K562 (cell line): ENCODE measurements around the gene ANO7. TPM values are rescaled to one million over a fixed set of nuclear protein-coding genes. Genes with fewer than 3 reads are reported as not detected.

Experiments
- KDM4B ChIP-seq, 2 experiments: fragments of 450-650 bp in 1 of 2; sonication (generic) in 1 of 2; IDR thresholded peaks; 2 replicates each; pipeline ENCODE4 v1.6.1; 2016 to 2017; ENCODE audit warnings: borderline replicate concordance in 2 of 2, antibody characterized with exemption in 1 of 2, low read depth in 1 of 2, mild to moderate bottlenecking in 1 of 2
- PCBP1 ChIP-seq: fragments of 200-400 bp; formaldehyde crosslinking; IDR thresholded peaks from 2 replicates; pipeline ENCODE4 v1.6.1; 2018; ENCODE audit warnings: mild to moderate bottlenecking, low read depth, low read length; ENCODE audit not compliant: poor library complexity, severe bottlenecking
- TSC22D4 ChIP-seq: fragments of 450-650 bp; IDR thresholded peaks from 2 replicates; pipeline ENCODE4 v1.6.1; 2016; ENCODE audit warnings: missing genetic modification characterization, missing biosample characterization, control low read depth
- ZNF445 ChIP-seq: fragments of 250-450 bp; sonication (Bioruptor Pico); IDR thresholded peaks from 2 replicates; pipeline ENCODE4 v1.4.0; 2020; ENCODE audit warnings: low read depth, mild to moderate bottlenecking, moderate library complexity
- polyA plus RNA-seq, 8 experiments: library from polyadenylated mRNA; depleted of rRNA in 4 of 8; stranded (reverse) in 5 of 8; unstranded in 3 of 8; fragments of >200 nt; fragmentation: Nextera tagmentation in 2 of 8; fragmentation: Illumina TruSeq in 1 of 8; extraction: Ambion mirVana in 2 of 8; extraction: Trizol in 1 of 8; gene quantifications; 2 replicates each; pipeline versions ENCODE4 v1.2.1 to v1.2.3, GENCODE V29; 2011 to 2014; ENCODE audit warnings: inconsistent platforms in 1 of 8, missing spikeins in 1 of 8
- total RNA-seq, 7 experiments: library from RNA; depleted of rRNA in 6 of 7; stranded (reverse); fragments of >200 nt in 6 of 7; fragmentation: Illumina TruSeq in 2 of 7; extraction: Trizol in 2 of 7; gene quantifications; 2 replicates each; pipeline versions ENCODE4 v1.2.1 to v1.2.3, GENCODE V29; 2011 to 2021; ENCODE audit warnings: low replicate concordance in 1 of 7
- TF ChIP-seq, protein P1 (sequence below), 2 experiments: IDR thresholded peaks; 2 replicates each; pipeline ENCODE4 v1.6.1; 2012; ENCODE audit warnings: improper control_type of control experiment in 2 of 2, low read depth in 2 of 2, low read length in 2 of 2, borderline replicate concordance in 1 of 2
- TF ChIP-seq, protein P2 (sequence below): fragments of 450-650 bp; IDR thresholded peaks from 2 replicates; pipeline ENCODE4 v1.6.1; 2016; ENCODE audit warnings: mild to moderate bottlenecking, moderate library complexity

ANO7 gene
- total and polyA plus RNA-seq, 9 of the 15 experiments (the other 6 are each of a cell fraction or from before 2014, with no cell fraction given) = 0.28 to 5.1 (median 1.1) TPM

DNA sequence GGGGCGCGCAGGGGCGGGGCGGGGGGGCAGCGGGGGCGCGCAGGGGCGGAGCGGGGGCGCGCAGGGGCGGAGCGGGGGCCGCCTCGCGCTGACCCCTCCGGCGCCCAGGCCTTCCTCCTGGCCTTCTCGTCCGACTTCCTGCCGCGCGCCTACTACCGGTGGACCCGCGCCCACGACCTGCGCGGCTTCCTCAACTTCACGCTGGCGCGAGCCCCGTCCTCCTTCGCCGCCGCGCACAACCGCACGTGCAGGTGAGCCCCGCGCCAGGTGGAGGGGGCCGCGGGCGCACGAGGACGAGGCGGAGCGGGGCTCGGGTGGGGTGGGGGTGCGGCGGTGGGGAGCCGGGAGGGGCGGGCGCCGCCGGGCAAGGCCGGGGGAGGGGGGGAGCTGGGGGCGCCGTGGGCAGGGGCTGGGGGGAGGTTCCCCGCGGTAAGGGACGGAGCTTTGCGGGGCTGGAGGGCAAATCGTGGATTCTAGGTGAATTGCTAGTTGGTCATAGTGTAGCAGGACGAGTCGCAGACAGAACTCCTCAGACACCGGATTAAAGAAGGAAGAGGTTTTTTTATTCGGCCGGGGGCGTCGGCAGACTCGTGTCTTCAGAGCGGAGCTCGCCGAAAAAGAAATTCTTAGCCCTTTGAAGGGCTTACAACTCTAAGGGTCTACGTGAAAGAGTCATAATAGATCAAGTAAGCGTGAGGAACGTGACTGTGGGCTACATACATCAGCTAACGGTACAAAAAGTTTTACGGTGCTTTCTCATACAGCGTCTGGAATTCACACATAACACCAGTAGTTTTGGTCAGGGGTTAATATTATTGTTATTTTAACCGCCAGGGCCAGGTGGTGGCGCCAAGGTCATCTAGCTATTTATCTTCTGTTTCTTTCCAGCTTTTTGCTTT is 29.9 kb downstream of the ANO7 start (continued):
- TF ChIP-seq KDM4B (IDR thresholded peaks at IDR 0.05; ENCODE audit: borderline replicate concordance in 2 of 2, low read depth in 1 of 2) (no peak), ZNF445 (CRISPR knock-in tag) (no peak), PCBP1 (no peak), TSC22D4 (tag) (no peak)
- TF ChIP-seq, protein P1, sequence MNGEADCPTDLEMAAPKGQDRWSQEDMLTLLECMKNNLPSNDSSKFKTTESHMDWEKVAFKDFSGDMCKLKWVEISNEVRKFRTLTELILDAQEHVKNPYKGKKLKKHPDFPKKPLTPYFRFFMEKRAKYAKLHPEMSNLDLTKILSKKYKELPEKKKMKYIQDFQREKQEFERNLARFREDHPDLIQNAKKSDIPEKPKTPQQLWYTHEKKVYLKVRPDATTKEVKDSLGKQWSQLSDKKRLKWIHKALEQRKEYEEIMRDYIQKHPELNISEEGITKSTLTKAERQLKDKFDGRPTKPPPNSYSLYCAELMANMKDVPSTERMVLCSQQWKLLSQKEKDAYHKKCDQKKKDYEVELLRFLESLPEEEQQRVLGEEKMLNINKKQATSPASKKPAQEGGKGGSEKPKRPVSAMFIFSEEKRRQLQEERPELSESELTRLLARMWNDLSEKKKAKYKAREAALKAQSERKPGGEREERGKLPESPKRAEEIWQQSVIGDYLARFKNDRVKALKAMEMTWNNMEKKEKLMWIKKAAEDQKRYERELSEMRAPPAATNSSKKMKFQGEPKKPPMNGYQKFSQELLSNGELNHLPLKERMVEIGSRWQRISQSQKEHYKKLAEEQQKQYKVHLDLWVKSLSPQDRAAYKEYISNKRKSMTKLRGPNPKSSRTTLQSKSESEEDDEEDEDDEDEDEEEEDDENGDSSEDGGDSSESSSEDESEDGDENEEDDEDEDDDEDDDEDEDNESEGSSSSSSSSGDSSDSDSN (IDR thresholded peaks at IDR 0.05; ENCODE audit: borderline replicate concordance in 1 of 2, low read depth in 2 of 2, low read length in 2 of 2) = no peak
- TF ChIP-seq, protein P2, sequence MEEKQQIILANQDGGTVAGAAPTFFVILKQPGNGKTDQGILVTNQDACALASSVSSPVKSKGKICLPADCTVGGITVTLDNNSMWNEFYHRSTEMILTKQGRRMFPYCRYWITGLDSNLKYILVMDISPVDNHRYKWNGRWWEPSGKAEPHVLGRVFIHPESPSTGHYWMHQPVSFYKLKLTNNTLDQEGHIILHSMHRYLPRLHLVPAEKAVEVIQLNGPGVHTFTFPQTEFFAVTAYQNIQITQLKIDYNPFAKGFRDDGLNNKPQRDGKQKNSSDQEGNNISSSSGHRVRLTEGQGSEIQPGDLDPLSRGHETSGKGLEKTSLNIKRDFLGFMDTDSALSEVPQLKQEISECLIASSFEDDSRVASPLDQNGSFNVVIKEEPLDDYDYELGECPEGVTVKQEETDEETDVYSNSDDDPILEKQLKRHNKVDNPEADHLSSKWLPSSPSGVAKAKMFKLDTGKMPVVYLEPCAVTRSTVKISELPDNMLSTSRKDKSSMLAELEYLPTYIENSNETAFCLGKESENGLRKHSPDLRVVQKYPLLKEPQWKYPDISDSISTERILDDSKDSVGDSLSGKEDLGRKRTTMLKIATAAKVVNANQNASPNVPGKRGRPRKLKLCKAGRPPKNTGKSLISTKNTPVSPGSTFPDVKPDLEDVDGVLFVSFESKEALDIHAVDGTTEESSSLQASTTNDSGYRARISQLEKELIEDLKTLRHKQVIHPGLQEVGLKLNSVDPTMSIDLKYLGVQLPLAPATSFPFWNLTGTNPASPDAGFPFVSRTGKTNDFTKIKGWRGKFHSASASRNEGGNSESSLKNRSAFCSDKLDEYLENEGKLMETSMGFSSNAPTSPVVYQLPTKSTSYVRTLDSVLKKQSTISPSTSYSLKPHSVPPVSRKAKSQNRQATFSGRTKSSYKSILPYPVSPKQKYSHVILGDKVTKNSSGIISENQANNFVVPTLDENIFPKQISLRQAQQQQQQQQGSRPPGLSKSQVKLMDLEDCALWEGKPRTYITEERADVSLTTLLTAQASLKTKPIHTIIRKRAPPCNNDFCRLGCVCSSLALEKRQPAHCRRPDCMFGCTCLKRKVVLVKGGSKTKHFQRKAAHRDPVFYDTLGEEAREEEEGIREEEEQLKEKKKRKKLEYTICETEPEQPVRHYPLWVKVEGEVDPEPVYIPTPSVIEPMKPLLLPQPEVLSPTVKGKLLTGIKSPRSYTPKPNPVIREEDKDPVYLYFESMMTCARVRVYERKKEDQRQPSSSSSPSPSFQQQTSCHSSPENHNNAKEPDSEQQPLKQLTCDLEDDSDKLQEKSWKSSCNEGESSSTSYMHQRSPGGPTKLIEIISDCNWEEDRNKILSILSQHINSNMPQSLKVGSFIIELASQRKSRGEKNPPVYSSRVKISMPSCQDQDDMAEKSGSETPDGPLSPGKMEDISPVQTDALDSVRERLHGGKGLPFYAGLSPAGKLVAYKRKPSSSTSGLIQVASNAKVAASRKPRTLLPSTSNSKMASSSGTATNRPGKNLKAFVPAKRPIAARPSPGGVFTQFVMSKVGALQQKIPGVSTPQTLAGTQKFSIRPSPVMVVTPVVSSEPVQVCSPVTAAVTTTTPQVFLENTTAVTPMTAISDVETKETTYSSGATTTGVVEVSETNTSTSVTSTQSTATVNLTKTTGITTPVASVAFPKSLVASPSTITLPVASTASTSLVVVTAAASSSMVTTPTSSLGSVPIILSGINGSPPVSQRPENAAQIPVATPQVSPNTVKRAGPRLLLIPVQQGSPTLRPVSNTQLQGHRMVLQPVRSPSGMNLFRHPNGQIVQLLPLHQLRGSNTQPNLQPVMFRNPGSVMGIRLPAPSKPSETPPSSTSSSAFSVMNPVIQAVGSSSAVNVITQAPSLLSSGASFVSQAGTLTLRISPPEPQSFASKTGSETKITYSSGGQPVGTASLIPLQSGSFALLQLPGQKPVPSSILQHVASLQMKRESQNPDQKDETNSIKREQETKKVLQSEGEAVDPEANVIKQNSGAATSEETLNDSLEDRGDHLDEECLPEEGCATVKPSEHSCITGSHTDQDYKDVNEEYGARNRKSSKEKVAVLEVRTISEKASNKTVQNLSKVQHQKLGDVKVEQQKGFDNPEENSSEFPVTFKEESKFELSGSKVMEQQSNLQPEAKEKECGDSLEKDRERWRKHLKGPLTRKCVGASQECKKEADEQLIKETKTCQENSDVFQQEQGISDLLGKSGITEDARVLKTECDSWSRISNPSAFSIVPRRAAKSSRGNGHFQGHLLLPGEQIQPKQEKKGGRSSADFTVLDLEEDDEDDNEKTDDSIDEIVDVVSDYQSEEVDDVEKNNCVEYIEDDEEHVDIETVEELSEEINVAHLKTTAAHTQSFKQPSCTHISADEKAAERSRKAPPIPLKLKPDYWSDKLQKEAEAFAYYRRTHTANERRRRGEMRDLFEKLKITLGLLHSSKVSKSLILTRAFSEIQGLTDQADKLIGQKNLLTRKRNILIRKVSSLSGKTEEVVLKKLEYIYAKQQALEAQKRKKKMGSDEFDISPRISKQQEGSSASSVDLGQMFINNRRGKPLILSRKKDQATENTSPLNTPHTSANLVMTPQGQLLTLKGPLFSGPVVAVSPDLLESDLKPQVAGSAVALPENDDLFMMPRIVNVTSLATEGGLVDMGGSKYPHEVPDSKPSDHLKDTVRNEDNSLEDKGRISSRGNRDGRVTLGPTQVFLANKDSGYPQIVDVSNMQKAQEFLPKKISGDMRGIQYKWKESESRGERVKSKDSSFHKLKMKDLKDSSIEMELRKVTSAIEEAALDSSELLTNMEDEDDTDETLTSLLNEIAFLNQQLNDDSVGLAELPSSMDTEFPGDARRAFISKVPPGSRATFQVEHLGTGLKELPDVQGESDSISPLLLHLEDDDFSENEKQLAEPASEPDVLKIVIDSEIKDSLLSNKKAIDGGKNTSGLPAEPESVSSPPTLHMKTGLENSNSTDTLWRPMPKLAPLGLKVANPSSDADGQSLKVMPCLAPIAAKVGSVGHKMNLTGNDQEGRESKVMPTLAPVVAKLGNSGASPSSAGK = peak; percentile 18; the same call in 1 of the 2 replicates
